HG03175 (cell line): ENCODE data around the gene EMILIN2.
"Not testable (repeated sequence)": the region's sequence is repeated elsewhere in the genome, so short reads cannot be mapped to it uniquely, and the experiment has no call there.

ENCODE experiments used
- ATAC-seq: cut with Tn5 transposase; IDR thresholded peaks from one replicate; pipeline ENCODE4 v1.9.1; 2021; ENCODE audit warnings: mild to moderate bottlenecking, moderate library complexity; ENCODE audit not compliant: unreplicated experiment

The EMILIN2 gene

DNA sequence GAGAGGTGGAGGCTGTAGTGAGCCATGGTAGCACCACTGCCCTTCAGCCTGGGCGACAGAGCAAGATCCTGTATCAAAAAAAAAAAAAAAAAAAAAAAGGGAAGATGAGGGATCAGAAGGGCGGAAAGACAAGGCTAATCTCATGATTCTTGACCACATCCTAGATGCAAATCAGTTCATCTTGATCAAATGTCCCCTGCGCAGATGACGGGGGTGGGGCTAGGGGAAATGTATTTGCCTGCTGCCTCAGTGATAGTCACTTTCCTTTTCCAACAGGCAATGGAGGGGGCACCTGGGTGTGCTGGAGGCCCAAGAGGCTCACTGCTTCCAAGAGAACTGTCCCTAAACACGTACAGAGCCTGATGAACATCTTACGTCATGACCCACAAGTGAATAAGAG, 3.7 kb upstream of the EMILIN2 start:
- ATAC-seq, result no peak

DNA sequence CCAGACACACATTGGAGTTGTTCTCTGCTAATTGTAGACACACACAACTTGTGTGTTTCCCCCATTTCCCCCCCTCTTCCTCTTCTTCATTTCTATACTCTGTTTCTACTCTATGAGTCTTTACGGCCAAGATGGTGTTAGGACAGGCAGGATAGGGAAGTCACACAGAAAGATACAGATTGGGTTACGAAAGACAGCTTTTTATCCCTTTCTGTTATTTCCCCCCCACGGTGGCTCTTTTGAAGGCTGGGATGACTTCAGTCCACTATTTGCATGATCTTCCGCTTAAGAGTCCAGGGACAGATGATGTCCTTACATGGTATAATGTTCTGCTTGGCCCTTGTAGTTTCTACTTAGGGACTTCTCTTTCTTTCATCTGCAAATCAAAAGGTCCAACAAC, 1.6 kb upstream of the EMILIN2 start:
- ATAC-seq, result no peak

GRCh38 chr18:2847317-2848246, 776 bp downstream of the EMILIN2 start:
- ATAC-seq, result no peak

DNA sequence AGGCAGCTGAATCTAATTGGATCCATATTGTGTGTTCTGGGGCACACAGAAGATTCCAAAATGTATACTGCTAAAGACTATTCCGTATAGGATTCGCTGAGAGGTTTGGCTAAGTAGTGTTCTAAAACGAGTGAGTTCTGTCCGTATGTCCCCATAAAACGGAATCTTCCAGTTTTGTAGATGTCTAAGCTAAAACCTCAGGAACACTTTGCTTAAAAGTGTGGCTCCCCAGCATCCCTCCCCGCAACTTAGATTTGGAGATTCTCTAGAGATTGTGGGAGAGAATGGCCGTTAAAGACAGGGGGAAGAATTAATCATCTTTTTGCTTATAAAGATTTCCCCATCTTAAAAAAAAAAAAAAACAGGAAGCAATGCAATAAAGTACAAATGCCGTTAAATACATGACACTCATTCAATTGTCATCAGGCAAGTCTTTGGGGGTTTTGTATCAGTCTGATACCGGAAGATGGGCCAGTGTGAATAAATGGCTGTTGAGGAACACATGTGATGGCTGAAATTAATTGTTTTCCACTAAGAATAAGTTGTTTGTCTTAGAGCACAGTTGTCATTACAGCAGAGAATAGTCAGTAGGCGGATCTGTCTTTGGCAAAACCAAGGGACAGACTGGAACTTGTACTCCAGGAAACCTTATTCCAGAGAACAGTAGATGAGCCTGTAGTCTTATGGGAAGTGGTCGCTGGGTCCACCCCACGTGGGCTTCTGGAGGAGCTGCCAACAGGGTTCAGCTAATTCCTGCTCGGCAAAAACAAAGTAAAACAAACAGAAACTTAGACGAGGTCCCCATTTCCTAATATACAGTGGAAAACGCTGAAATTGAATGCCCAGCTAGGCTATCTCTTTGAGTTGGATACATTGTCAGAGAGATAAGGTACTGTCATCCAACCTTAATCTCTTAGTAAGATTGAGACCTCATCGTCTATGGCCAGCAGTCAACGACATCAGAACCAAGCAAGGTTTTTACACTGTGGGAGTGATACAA, 1.7 kb downstream of the EMILIN2 start:
- ATAC-seq, result no peak

GRCh38 chr18:2850816-2851215, 4.0 kb downstream of the EMILIN2 start:
- ATAC-seq, result no peak

GRCh38 chr18:2851771-2852170, 5.0 kb downstream of the EMILIN2 start:
- no peak for ATAC-seq

DNA sequence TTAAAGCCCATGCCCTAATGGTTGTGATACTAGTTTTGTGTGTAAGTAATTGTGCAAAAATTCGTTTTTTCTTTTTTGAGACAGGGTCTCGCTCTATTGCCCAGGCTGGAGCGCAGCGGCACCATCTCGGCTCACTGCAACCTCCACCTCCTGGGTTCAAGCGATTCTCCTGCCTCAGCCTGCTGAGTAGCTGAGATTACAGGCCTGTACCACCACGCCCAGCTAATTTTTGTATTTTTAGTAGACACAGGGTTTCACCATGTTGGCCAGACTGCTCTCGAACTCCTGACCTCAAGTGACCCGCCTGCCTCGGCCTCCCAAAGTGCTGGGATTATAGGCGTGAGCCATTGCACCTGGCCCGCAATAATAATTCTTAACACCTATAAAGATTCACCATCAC, 5.7 kb downstream of the EMILIN2 start:
- ATAC-seq, result not testable (repeated sequence)

- ATAC-seq, result no peak
Observed at GRCh38 chr18:2853173-2853925, 6.5 kb downstream of the EMILIN2 start.

- no peak for ATAC-seq
Observed at GRCh38 chr18:2853926-2854664, 7.3 kb downstream of the EMILIN2 start.

GRCh38 chr18:2854875-2855274, 8.1 kb downstream of the EMILIN2 start:
- ATAC-seq, result no peak

DNA sequence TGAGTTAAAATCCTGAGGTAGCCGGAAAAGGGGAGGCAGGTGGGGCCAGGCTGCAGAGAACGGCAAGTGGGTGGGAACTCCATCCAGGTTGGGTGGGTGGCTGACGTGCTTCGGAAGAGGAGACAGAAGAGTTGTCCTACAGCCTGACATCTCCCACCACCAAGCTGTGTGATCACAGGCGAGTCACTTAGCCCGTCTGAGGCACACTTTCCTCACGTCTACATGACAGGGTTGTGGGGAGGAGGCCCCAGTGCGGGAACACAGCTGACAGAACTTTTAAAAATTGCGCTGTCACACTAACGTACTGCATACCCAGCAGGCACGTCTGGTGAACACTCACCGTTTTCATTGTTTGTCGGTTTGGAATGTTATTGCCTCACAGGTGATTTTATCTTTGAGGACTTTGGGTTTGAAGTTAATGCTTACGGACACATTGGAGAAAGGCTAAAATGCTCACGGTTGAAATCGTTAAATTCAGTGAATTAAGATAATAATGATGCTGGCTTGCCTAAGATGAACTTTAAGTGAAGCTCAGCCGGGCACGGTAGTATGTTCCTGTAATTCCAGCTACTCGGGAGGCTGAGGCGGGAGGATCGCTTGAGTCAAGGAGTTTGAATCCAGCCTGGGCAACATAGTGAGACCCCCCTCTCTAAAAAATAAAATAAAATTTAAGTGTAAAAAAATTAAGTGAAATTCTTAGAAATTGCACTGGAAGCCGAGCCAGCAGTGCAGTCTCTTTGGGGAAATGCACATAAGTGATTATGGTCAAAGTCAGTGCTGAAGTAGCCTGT, 8.9 kb downstream of the EMILIN2 start:
- ATAC-seq, result no peak

- no peak for ATAC-seq
Observed at GRCh38 chr18:2856547-2857170, 9.9 kb downstream of the EMILIN2 start.

DNA sequence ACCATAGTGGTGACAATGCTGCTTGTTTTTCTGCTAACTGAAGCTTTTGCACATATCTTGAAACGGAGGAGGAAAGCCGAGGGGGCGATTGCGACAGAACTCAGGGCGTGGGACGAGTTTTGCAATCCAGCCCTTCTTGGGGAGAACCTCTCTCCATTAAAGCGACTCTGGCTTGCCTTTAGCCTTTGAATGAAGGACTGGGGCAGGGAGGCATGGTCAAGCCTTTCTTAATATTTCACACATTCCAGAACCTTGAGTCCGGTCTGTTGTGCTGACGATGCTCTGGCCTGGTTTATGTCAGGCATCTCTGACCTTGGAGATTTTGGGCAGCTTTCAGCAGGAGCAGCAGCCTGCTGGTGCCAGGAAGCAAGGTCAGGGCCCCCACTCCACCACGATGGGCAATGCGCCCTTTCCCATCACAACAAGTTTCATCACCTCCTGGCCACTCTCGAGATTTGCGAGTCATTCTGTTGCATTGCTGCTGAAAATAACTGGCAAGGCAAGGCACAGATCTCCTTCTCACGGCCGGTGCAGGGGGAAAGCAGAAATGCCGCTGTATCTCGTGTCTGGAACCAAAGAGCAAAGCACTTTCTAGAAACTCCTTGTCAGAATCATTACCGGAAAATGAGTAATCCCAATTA, 10.8 kb downstream of the EMILIN2 start:
- no peak for ATAC-seq

DNA sequence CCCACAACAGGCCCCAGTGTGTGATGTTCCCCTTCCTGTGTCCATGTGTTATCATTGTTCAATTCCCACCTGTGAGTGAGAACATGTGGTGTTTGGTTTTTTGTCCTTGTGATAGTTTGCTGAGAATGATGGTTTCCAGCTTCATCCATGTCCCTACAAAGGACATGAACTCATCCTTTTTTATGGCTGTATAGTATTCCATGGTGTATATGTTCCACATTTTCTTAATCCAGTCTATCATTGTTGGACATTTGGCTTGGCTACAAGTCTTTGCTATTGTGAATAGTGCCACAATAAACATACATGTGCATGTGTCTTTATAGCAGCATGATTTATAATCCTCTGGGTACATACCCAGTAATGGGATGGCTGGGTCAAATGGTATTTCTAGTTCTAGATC, 13.6 kb downstream of the EMILIN2 start:
- not testable (repeated sequence) for ATAC-seq

DNA sequence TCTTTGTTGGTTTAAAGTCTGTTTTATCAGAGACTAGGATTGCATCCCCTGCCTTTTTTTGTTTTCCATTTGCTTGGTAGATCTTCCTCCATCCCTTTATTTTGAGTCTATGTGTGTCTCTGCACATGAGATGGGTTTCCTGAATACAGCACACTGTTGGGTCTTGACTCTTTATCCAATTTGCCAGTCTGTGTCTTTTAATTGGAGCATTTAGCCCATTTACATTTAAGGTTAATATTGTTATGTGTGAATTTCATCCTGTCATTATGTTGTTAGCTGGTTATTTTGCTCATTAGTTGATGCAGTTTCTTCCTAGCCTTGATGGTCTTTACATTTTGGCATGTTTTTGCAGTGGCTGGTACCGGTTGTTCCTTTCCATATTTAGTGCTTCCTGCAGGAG, 17.2 kb downstream of the EMILIN2 start:
- ATAC-seq, result not testable (repeated sequence)

GRCh38 chr18:2866465-2866864, 19.7 kb downstream of the EMILIN2 start:
- ATAC-seq, result not testable (repeated sequence)

GRCh38 chr18:2869207-2869606, 22.4 kb downstream of the EMILIN2 start:
- no peak for ATAC-seq

- ATAC-seq, result no peak
Observed at GRCh38 chr18:2871111-2871720, 24.4 kb downstream of the EMILIN2 start.
